LNCAP (cell line): ENCODE measurements around the gene CCDC124.
A peak's percentile ranks its signal among the peaks of the same experiment; 100 is the strongest.

Experiments
- CTCF ChIP-seq: fragments of 450-650 bp; IDR thresholded peaks from 2 replicates; pipeline ENCODE4 v1.5.1; 2017; ENCODE audit warnings: mild to moderate bottlenecking

CCDC124 gene

GRCh38 chr19:17932485-17933338 lies at the start of gene CCDC124:
Gene CCDC124 (plus strand): TSS chr19:17933015. CDS start chr19:17936421, 3,406 bp downstream.
- TF ChIP-seq CTCF = peak; percentile 91

GRCh38 chr19:17883627-17884410 lies 49.0 kb upstream of the CCDC124 start:
- TF ChIP-seq CTCF = no peak

- no peak for TF ChIP-seq CTCF
Measured at GRCh38 chr19:17886515-17886914, 46.3 kb upstream of the CCDC124 start.

- no peak for TF ChIP-seq CTCF
Measured at GRCh38 chr19:17888260-17888659, 44.6 kb upstream of the CCDC124 start.

- TF ChIP-seq CTCF = no peak
Measured at GRCh38 chr19:17889609-17890214, 43.1 kb upstream of the CCDC124 start.

GRCh38 chr19:17893766-17894165 lies 39.0 kb upstream of the CCDC124 start:
- TF ChIP-seq CTCF = no peak

- no peak for TF ChIP-seq CTCF
Measured at GRCh38 chr19:17902701-17903100, 30.1 kb upstream of the CCDC124 start.
